Measurements from ENCODE around the gene BANF2. TPM values are rescaled to one million over a fixed set of nuclear protein-coding genes. Genes with fewer than 3 reads are reported as not detected.

Gene BANF2
- total and polyA plus RNA-seq, 2 of the 8 experiments (the other 6 are each of a cell fraction or from before 2014, with no cell fraction given): not detected

DNA sequence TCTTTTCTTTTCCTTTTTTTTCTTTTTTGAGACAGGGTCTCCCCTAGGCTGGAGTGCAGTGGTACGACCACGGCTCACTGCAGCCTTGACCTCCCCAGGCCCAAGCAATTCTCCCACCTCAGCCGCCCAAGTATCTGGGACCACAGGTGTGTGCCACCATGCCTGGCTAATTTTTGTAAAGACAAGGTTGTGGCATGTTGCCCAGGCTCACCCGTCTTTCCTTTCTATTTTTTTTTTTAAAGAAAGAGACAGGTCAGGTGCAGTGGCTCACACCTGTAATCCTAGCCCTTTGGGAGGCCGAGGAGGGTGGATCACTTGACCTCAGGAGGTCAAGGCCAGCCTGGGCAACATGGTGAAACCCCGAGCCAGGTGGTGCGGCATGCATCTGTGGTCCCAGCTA, 16.6 kb downstream of the BANF2 start (continued):
- no peak for TF ChIP-seq RFX5 (IDR thresholded peaks at IDR 0.05; ENCODE audit: borderline replicate concordance, low read depth, low read length)
- TF ChIP-seq FOSL1 (IDR thresholded peaks at IDR 0.05; ENCODE audit: insufficient read depth, low read depth, low read length): no peak
- TF ChIP-seq CREB1 (IDR thresholded peaks at IDR 0.05): no peak
- no peak for TF ChIP-seq RNF2 (IDR thresholded peaks at IDR 0.05; ENCODE audit: borderline replicate concordance, low read depth, low read length, missing control alignments, poor library complexity, severe bottlenecking)
- TF ChIP-seq, protein P1, sequence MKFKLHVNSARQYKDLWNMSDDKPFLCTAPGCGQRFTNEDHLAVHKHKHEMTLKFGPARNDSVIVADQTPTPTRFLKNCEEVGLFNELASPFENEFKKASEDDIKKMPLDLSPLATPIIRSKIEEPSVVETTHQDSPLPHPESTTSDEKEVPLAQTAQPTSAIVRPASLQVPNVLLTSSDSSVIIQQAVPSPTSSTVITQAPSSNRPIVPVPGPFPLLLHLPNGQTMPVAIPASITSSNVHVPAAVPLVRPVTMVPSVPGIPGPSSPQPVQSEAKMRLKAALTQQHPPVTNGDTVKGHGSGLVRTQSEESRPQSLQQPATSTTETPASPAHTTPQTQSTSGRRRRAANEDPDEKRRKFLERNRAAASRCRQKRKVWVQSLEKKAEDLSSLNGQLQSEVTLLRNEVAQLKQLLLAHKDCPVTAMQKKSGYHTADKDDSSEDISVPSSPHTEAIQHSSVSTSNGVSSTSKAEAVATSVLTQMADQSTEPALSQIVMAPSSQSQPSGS (IDR thresholded peaks at IDR 0.05; ENCODE audit: low read length): no peak
- TF ChIP-seq TBP (IDR thresholded peaks at IDR 0.05; ENCODE audit: low read depth, low read length): no peak
